GDM1 (cell line): ENCODE data around the gene NOA1.

ENCODE experiments used
- DNase-seq: peaks from one replicate; lab custom pipeline; 2025; lab: John Stamatoyannopoulos, UW

Gene NOA1

DNA sequence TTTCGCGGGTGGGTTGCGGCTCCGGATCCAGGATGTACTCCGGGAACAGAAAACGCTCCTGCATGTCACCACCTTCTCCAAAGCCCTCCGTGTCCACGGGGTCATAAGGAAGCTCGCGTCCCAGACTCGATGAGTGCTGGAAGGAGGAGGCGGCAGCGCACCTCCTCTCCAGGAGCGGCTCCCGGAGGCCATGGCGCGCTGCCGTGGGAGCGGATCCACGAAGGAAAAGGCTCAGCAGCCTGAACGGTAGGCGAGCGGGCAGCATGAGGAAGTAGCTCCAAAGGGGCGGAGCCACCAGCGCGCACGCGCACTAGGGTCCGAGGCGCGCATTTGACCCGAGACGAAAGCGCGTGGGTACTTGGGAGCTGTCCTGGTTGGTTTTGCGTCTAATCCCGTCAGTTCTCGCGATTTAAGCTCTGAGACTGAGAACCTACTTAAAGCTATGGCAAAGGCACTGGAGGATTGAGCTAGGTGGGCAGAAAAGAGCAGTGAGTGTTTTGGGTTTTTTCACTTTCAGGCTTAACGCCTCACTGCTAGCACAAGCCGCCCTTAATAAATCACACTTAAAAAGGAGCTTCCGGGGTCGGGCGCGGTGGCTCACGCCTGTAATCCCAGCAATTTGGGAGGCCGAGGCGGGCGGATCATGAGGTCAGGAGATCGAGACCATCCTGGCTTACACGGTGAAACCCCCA is at the start of gene NOA1:
NOA1 (minus strand) TSS at position 286 of the 692 bp plus-strand sequence; CDS start at position 265, 21 bp downstream.
- DNase-seq, result peak; percentile 99

DNA sequence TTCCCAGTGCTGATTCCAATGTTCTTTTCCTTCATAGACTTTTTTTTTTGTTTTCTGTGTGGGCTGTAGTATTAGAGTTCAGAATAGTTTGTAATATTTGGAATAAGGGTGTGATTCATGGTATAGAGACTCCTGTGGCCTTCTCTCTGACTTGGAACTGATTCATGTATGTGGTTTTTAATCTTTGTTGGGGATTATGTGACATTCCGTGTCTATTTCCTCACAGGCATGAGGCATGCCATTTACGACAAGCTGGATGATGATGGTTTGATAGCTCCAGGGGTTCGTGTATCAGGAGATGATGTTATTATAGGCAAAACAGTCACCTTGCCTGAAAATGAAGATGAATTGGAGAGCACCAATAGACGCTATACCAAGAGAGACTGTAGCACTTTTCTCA is 45.7 kb upstream of the NOA1 start:
- DNase-seq, result no peak

GRCh38 chr4:57020467-57021101 is 43.2 kb upstream of the NOA1 start:
- no peak for DNase-seq

DNA sequence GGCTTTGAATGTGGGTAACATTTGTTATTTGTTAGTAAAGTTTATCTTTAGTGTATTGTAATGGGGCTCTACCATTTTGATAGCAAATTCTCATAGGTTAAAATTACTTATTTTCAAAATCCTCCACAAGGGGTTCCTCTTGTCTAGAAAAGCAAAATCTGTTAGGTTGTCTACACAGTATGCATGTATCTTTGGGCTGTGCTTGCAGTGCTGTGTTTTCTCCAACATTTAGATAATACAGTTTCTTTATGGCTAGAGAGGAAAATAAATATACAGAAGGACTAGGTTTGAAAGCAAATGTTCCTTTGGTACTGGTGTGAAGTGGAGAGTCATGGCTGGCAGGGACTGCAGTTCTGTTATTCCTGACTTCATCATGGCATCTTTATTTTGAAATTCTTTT is 41.6 kb upstream of the NOA1 start:
- DNase-seq, result no peak

GRCh38 chr4:57013543-57014120 is 36.2 kb upstream of the NOA1 start:
- no peak for DNase-seq

- no peak for DNase-seq
These were observed 22.3 kb upstream of the NOA1 start for GRCh38 chr4:56999751-57000150.

DNA sequence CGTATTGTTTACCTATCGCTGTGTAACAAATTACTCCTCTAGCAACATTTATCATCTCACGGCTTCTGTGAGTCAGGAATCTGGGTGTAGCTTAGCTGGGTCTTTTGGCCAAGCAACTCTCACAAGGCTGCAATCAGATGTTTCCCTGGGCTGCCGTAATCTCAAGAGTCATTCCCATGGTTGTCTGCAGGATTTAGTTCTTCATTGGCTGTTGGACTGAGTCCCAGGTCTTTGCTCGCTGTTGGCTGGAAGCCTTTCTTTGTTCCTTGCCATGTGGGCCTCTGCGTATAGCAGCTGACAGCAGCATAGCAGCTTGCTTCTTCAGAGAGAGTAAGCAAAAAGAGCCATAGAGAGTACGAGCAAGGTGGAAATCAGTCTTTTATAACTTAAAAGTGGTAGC is 18.1 kb upstream of the NOA1 start:
- no peak for DNase-seq

- no peak for DNase-seq
These were observed 12.9 kb upstream of the NOA1 start for GRCh38 chr4:56990109-56990905.

- no peak for DNase-seq
These were observed 9.5 kb upstream of the NOA1 start for GRCh38 chr4:56986952-56987351.

- DNase-seq, result no peak
These were observed 8.8 kb upstream of the NOA1 start for GRCh38 chr4:56986192-56986591.

DNA sequence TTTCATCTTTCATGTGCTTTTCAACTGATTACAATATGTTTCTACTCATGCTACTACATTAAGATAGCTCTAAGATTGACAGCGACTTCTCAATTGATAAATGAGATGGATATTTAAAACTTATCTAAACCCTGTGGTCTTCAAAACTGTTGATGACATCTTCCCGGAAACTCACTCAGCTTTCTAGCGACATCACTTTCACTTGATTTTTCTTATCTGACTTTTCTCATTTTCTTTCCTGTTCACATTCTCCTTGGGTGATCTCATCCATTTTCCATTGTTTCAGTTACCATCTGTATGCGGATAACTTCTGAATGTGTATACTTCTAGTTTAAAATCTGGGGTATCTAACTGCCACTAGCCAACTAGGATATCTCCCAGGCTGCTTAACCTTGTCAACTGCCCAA is 4.4 kb upstream of the NOA1 start:
- DNase-seq, result no peak

DNA sequence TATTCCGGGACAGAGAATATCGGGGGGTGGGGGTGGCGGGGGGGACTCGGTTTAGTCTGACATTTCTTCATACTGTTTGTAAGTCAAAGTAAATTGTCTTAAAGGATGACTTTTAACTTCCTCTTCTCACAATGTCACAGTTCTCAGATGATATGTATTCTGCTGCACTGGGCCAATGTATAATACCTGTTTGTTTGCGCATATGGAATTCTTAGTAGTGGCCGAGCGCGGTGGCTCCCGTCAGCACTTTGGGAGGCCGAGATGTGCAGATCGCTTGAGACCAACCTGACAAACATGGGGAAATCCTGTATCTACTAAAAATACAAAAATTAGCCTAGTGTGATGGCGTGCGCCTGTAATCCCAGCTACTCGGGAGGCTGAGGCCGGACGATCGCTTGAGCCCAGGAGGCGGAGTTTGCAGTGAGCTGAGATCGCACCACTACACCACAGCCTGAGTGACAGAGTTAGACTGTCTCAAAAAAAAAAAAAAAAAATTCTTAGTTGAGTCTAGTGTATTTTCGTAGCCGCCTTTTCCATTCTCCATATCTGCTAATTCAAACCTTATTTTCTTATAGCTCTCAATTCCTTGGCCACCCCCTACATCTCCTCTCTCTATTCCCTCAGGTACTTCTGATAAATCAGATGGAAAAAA is 2.1 kb upstream of the NOA1 start:
- DNase-seq, result no peak

- DNase-seq, result peak; percentile 93
These were observed 1.4 kb upstream of the NOA1 start, which contains the start of gene POLR2B for GRCh38 chr4:56978750-56979303. POLR2B (plus strand) TSS chr4:56978896; CDS start chr4:56978986, 90 bp downstream.

GRCh38 chr4:56976837-56977320 is 527 bp downstream of the NOA1 start:
- no peak for DNase-seq

DNA sequence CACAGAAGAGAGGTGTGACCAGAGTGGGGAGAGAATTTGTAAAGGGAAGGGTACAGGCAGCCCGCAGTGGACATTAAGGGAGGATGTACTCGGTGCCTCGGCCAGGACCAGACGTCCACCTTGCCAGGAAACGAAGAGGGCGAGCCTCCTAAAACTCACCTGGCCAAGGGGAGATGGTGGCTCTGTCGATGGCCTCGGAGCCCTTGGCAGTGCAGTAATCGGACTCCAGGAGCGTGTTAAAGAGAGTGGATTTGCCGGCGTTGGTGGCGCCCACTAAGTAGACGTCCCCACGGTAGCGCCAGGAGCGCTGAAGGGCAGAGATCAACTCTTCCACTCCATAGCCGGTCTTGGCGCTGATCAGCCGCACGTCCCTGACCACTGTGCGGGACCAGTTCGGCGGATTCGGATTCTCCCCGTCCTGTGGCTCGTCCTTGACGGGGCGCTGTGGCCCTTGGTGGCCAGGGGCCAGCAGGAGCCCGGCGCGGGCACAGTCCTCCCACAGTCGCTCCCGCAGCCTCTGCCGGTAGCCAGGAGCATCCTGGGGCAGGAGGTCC is 1.0 kb downstream of the NOA1 start:
- DNase-seq, result no peak

DNA sequence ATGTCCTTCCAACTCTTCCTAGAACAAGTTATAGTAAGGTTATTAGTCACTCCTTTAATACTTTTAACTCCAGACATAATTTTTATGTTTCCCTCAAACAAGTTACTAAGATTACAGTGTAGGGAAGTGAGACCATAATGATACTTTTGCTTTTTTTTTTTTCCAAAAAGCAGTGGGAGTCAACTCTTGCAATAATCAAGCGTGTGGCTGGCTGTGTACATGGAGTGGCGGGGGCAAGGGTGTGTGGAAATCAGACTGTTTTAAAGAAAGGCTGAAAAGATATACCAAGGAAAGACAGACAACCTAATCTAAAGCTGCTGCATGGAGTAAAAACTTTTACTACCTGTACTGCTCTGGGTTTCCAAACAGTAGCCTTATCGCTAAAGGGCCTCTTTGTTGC is 4.1 kb downstream of the NOA1 start:
- DNase-seq, result no peak

GRCh38 chr4:56972809-56973208 is 4.6 kb downstream of the NOA1 start:
- DNase-seq, result no peak

GRCh38 chr4:56972389-56972788 is 5.0 kb downstream of the NOA1 start:
- DNase-seq, result no peak

GRCh38 chr4:56971383-56971782 is 6.0 kb downstream of the NOA1 start:
- no peak for DNase-seq

DNA sequence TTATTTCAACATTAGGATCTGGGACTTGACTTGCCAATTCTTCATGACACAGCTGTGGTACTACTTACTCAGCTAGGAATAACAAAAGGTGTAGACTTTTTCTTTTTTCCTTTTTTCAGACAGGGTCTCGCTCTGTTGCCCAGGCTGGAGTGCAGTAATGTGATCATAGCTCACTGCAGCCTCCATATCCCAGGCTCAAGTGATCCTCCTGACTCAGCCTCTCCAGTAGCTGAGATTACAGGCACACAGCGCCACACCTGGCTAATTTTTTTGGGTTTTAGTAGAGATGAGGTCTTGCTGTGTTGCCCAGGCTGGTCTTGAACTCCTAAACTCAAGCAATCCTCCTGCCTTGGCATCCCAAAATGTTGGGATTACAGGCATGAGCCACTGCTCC is 16.3 kb downstream of the NOA1 start:
- DNase-seq, result no peak

GRCh38 chr4:56959100-56959499 is 18.3 kb downstream of the NOA1 start:
- DNase-seq, result no peak
